Liver (tissue), 9 donors: ENCODE measurements around the gene USP15. TPM values are rescaled to one million over a fixed set of nuclear protein-coding genes. Genes with fewer than 3 reads are reported as not detected.

Experiments
- DNase-seq: peaks from one replicate; pipeline ENCODE4 v3.0.0-alpha.2; 2017; ENCODE audit warnings: low spot score
- H3K27ac ChIP-seq, 2 donors: one replicate each; pipeline ENCODE4 v1.7.0; 2013; ENCODE audit warnings: inconsistent platforms in 2 of 2, low read length in 2 of 2, control low read depth in 1 of 2, low read depth in 1 of 2, mild to moderate bottlenecking in 1 of 2
- H3K27me3 ChIP-seq, 4 donors: one replicate each; pipeline versions ENCODE4 v1.6.1 to v1.7.0; 2013; ENCODE audit warnings: low read length in 3 of 4, inconsistent platforms in 1 of 4, mild to moderate bottlenecking in 1 of 4, moderate library complexity in 1 of 4; ENCODE audit not compliant: control insufficient read depth in 4 of 4, insufficient read depth in 4 of 4
- H3K36me3 ChIP-seq, 4 donors: one replicate each; pipeline versions ENCODE4 v1.6.1 to v1.7.0; 2013; ENCODE audit warnings: low read length in 3 of 4, mild to moderate bottlenecking in 3 of 4, low read depth in 1 of 4, moderate library complexity in 1 of 4; ENCODE audit not compliant: control insufficient read depth in 4 of 4, insufficient read depth in 3 of 4
- H3K4me1 ChIP-seq, 4 donors: one replicate each; pipeline versions ENCODE4 v1.6.1 to v1.7.0; 2013; ENCODE audit warnings: low read length in 3 of 4, mild to moderate bottlenecking in 3 of 4, moderate library complexity in 1 of 4; ENCODE audit not compliant: control insufficient read depth in 4 of 4, insufficient read depth in 4 of 4
- H3K4me3 ChIP-seq, 3 donors: one replicate each; pipeline versions ENCODE4 v1.6.1 to v1.7.0; 2013; ENCODE audit warnings: low read length in 3 of 3, control low read depth in 1 of 3, low read depth in 1 of 3, mild to moderate bottlenecking in 1 of 3
- H3K9ac ChIP-seq, 2 donors: one replicate each; pipeline ENCODE4 v1.7.0; 2013; ENCODE audit warnings: low read length in 2 of 2, mild to moderate bottlenecking in 2 of 2, moderate library complexity in 2 of 2, control low read depth in 1 of 2, low read depth in 1 of 2
- H3K9me3 ChIP-seq, 4 donors: one replicate each; pipeline versions ENCODE4 v1.6.1 to v1.7.0; 2013; ENCODE audit warnings: low read length in 3 of 4; ENCODE audit not compliant: control insufficient read depth in 4 of 4
- ATF3 ChIP-seq: IDR thresholded peaks from 2 replicates; pipeline ENCODE4 v1.6.1; 2016; ENCODE audit warnings: antibody characterized with exemption
- CTCF ChIP-seq: fragments of 150-350 bp; IDR thresholded peaks from 2 replicates; pipeline ENCODE4 v1.5.1; 2017; ENCODE audit warnings: improper control_type of control experiment, low read depth, low read length; ENCODE audit not compliant: missing input control
- EGR1 ChIP-seq, 2 donors: IDR thresholded peaks; 2 replicates each; pipeline ENCODE4 v1.6.1; 2016 to 2018; ENCODE audit warnings: antibody characterized with exemption in 2 of 2, low read depth in 2 of 2
- FOXA1 ChIP-seq: IDR thresholded peaks from 2 replicates; pipeline ENCODE4 v1.6.1; 2016; ENCODE audit warnings: antibody characterized with exemption
- FOXA2 ChIP-seq: IDR thresholded peaks from 2 replicates; pipeline ENCODE4 v1.6.1; 2016; ENCODE audit warnings: antibody characterized with exemption
- GABPA ChIP-seq, 2 donors: IDR thresholded peaks in 1 of 2; conservative IDR thresholded peaks in 1 of 2; 2 replicates each; pipeline ENCODE4 v1.6.1; 2016; ENCODE audit warnings: antibody characterized with exemption in 2 of 2, mild to moderate bottlenecking in 1 of 2, moderate library complexity in 1 of 2
- HNF4A ChIP-seq, 2 donors: conservative IDR thresholded peaks; 2 replicates each; pipeline ENCODE4 v1.6.1; 2016; ENCODE audit warnings: antibody characterized with exemption in 2 of 2, mild to moderate bottlenecking in 2 of 2
- HNF4G ChIP-seq: IDR thresholded peaks from 2 replicates; pipeline ENCODE4 v1.6.1; 2016; ENCODE audit warnings: antibody characterized with exemption
- MAX ChIP-seq: IDR thresholded peaks from 2 replicates; pipeline ENCODE4 v1.6.1; 2016; ENCODE audit warnings: antibody characterized with exemption
- NR2F2 ChIP-seq: IDR thresholded peaks from 2 replicates; pipeline ENCODE4 v1.6.1; 2016; ENCODE audit warnings: antibody characterized with exemption
- RAD21 ChIP-seq, 2 donors: IDR thresholded peaks; 2 replicates each; pipeline ENCODE4 v1.6.1; 2016; ENCODE audit warnings: antibody characterized with exemption in 2 of 2, mild to moderate bottlenecking in 2 of 2
- REST ChIP-seq: IDR thresholded peaks from 2 replicates; pipeline ENCODE4 v1.6.1; 2016; ENCODE audit warnings: antibody characterized with exemption, mild to moderate bottlenecking
- RXRA ChIP-seq, 2 donors: IDR thresholded peaks; 2 replicates each; pipeline ENCODE4 v1.6.1; 2017 to 2018; ENCODE audit warnings: antibody characterized with exemption in 2 of 2, mild to moderate bottlenecking in 1 of 2
- SP1 ChIP-seq: IDR thresholded peaks from 2 replicates; pipeline ENCODE4 v1.6.1; 2018; ENCODE audit warnings: antibody characterized with exemption, mild to moderate bottlenecking
- TAF1 ChIP-seq: conservative IDR thresholded peaks from 2 replicates; pipeline ENCODE4 v1.6.1; 2016; ENCODE audit warnings: antibody characterized with exemption, mild to moderate bottlenecking
- ZBTB33 ChIP-seq: IDR thresholded peaks from 2 replicates; pipeline ENCODE4 v1.6.1; 2016; ENCODE audit warnings: antibody characterized with exemption
- WGBS: extraction: QIAGEN DNeasy Blood & Tissue Kit; methylation state at CpG from one replicate; pipeline ENCODE4 v1.1.7; 2013; 5-methylcytosine and 5-hydroxymethylcytosine counted together
- polyA plus RNA-seq, 2 donors: library from polyadenylated mRNA; stranded (reverse) in 1 of 2; unstranded in 1 of 2; fragments of 200-250 nt in 1 of 2; fragments of >200 nt in 1 of 2; fragmentation: Nextera tagmentation in 1 of 2; extraction: Ambion mirVana in 1 of 2; gene quantifications; one replicate each; pipeline versions ENCODE4 v1.2.1 to v1.2.3, GENCODE V29; 2013 to 2015
- total RNA-seq, 2 donors: library from RNA; depleted of rRNA; stranded (reverse); fragments of >200 nt; gene quantifications; one replicate each; pipeline ENCODE4 v1.2.3, GENCODE V29; 2014
- donor health status: healthy.
- donor health status: healthy.
- donor health status: healthy.
- donor health status: healthy.
- donor health status: healthy.

Gene USP15
- total and polyA plus RNA-seq, 4 donors: 16.6 to 188 (median 56.5) TPM

- TF ChIP-seq FOXA2: no peak
- no peak for TF ChIP-seq GABPA (IDR thresholded peaks at IDR 0.05 in 1 of 2, conservative IDR thresholded peaks at IDR 0.05 in 1 of 2)
- no peak for TF ChIP-seq ATF3
- no peak for TF ChIP-seq RXRA (IDR thresholded peaks at IDR 0.05)
- no peak for TF ChIP-seq HNF4A (conservative IDR thresholded peaks at IDR 0.05)
- TF ChIP-seq SP1: no peak
These were observed 8.6 kb upstream of the USP15 start (continued) for GRCh38 chr12:62251609-62251958.

GRCh38 chr12:62252576-62252975, 7.6 kb upstream of the USP15 start:
- TF ChIP-seq FOXA1: no peak
- 93% methylated on average over 4 of the region's 4 CpGs for WGBS
- Histone ChIP-seq H3K27ac (no peak overlapping the region), H3K4me1 (peaks cover 0 to 11% (median 4%) of the 10 kb centered on the region in 4 donors), H3K9me3 (no peaks in the 10 kb centered on the region), H3K9ac (no peak overlapping the region), H3K27me3 (no peaks in the 10 kb centered on the region), H3K4me3 (no peak overlapping the region), H3K36me3 (no peaks in the 10 kb centered on the region)
- no peak for DNase-seq

- Histone ChIP-seq H3K27ac (no peak overlapping the region), H3K36me3 (no peaks in the 10 kb centered on the region), H3K4me1 (peaks cover 0 to 18% (median 5%) of the 10 kb centered on the region in 4 donors), H3K4me3 (no peak overlapping the region), H3K27me3 (no peaks in the 10 kb centered on the region), H3K9me3 (no peaks in the 10 kb centered on the region), H3K9ac (no peak overlapping the region)
- no peak for TF ChIP-seq HNF4A (conservative IDR thresholded peaks at IDR 0.05)
- no peak for TF ChIP-seq NR2F2
- TF ChIP-seq REST: no peak
- TF ChIP-seq TAF1: no peak
- no peak for TF ChIP-seq FOXA1
- no peak for TF ChIP-seq HNF4G
- TF ChIP-seq ZBTB33: no peak
- no peak for TF ChIP-seq EGR1 (IDR thresholded peaks at IDR 0.05; ENCODE audit: low read depth in 2 of 2)
- TF ChIP-seq FOXA2: no peak
- no peak for TF ChIP-seq CTCF
- no peak for TF ChIP-seq MAX
- TF ChIP-seq RAD21 (IDR thresholded peaks at IDR 0.05): no peak
- TF ChIP-seq SP1: no peak
- no peak for DNase-seq
- 96% methylated on average over 3 of the region's 3 CpGs for whole genome bisulfite sequencing
These were observed 5.2 kb upstream of the USP15 start for GRCh38 chr12:62254967-62255366.
